Astrocyte of the cerebellum (primary cell): Measurements from ENCODE around the gene LNX2.

Experiments used
- DNase-seq: peaks from one replicate; pipeline ENCODE4 v3.0.0-alpha.2; 2011; ENCODE audit warnings: low read depth
- H3K4me3 ChIP-seq: 2 replicates; pipeline ENCODE4 v1.5.1; 2011; ENCODE audit warnings: mild to moderate bottlenecking, low read depth, low read length, moderate library complexity
- CTCF ChIP-seq: IDR thresholded peaks from 2 replicates; pipeline ENCODE4 v1.5.1; 2012; ENCODE audit warnings: low read length, low read depth, moderate library complexity, mild to moderate bottlenecking; ENCODE audit errors: missing control alignments
- in situ Hi-C: cut with HindIII; loops from 2 replicates; pipeline ENCODE4 v1.10.0; 2017; ENCODE audit warnings: low sequenced_read_pairs

LNX2 gene

GRCh38 chr13:27587095-27587746 is 33.1 kb downstream of the LNX2 start:
- no peak overlapping the region for H3K4me3 ChIP-seq
- in situ Hi-C loops = no loop called here
- no peak for TF ChIP-seq CTCF
- no peak for DNase-seq

GRCh38 chr13:27583645-27584044 is 36.7 kb downstream of the LNX2 start:
- in situ Hi-C loops = no loop called here
- TF ChIP-seq CTCF = no peak
- H3K4me3 ChIP-seq = no peak overlapping the region
- no peak for DNase-seq

- TF ChIP-seq CTCF = no peak
- H3K4me3 ChIP-seq = no peak overlapping the region
- in situ Hi-C loops = no loop called here
- no peak for DNase-seq
Measured at GRCh38 chr13:27578121-27579030, 42.0 kb downstream of the LNX2 start.

GRCh38 chr13:27574661-27575060 is 45.7 kb downstream of the LNX2 start:
- no peak for TF ChIP-seq CTCF
- no peak overlapping the region for H3K4me3 ChIP-seq
- no peak for DNase-seq
- in situ Hi-C loops = no loop called here

- no peak for TF ChIP-seq CTCF
- peak; percentile 15 for DNase-seq
Measured at GRCh38 chr13:27573265-27573664, 47.1 kb downstream of the LNX2 start.

GRCh38 chr13:27572234-27572901 is 48.0 kb downstream of the LNX2 start:
- DNase-seq = no peak
- in situ Hi-C loops = no loop called here
- no peak for TF ChIP-seq CTCF

More at GRCh38 chr13:27573265-27573664, 47.1 kb downstream of the LNX2 start:
- no peak overlapping the region for H3K4me3 ChIP-seq
- in situ Hi-C loops = no loop called here

More at GRCh38 chr13:27572234-27572901, 48.0 kb downstream of the LNX2 start:
- no peak overlapping the region for H3K4me3 ChIP-seq
